ENCODE measurements around the gene OCLN. TPM values are rescaled to one million over a fixed set of nuclear protein-coding genes. Genes with fewer than 3 reads are reported as not detected.
"Not testable (repeated sequence)": the region's sequence is repeated elsewhere in the genome, so short reads cannot be mapped to it uniquely, and the experiment has no call there.

Gene OCLN
- total RNA-seq, 2 donors from 2014 or later: 117 to 124 TPM

- Mint-ChIP-seq H3K27ac (peak overlapping the region; percentile 30), H3K36me3 (ENCODE audit: low read depth) (peaks cover 44% of the 10 kb centered on the region), H3K9me3 (no peaks in the 10 kb centered on the region), H3K4me3 (no peak overlapping the region), H3K4me1 (peaks cover 37% of the 10 kb centered on the region), H3K27me3 (ENCODE audit: insufficient read depth) (no peaks in the 10 kb centered on the region)
- 88% methylated on average over 7 of the region's 7 CpGs for WGBS, 2 experiments (ENCODE audit: insufficient coverage in 1 of 2, insufficient read length in 1 of 2)
- TF ChIP-seq, protein P1, sequence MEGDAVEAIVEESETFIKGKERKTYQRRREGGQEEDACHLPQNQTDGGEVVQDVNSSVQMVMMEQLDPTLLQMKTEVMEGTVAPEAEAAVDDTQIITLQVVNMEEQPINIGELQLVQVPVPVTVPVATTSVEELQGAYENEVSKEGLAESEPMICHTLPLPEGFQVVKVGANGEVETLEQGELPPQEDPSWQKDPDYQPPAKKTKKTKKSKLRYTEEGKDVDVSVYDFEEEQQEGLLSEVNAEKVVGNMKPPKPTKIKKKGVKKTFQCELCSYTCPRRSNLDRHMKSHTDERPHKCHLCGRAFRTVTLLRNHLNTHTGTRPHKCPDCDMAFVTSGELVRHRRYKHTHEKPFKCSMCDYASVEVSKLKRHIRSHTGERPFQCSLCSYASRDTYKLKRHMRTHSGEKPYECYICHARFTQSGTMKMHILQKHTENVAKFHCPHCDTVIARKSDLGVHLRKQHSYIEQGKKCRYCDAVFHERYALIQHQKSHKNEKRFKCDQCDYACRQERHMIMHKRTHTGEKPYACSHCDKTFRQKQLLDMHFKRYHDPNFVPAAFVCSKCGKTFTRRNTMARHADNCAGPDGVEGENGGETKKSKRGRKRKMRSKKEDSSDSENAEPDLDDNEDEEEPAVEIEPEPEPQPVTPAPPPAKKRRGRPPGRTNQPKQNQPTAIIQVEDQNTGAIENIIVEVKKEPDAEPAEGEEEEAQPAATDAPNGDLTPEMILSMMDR (conservative IDR thresholded peaks at IDR 0.05): no peak
- no peaks in the 10 kb centered on the region for H3K27me3 ChIP-seq (ENCODE audit: control insufficient read depth, insufficient read depth, low read length, poor library complexity, severe bottlenecking)
- peaks cover 10% of the 10 kb centered on the region for H3K4me1 ChIP-seq (ENCODE audit: control insufficient read depth, insufficient read depth, low read length)
- no peak for DNase-seq
- no peak overlapping the region for H3K27ac ChIP-seq (ENCODE audit: low read depth, low read length)
- H3K36me3 ChIP-seq (ENCODE audit: control insufficient read depth, insufficient read depth, low read length): peaks cover 36% of the 10 kb centered on the region
- no peak overlapping the region for H3K4me3 ChIP-seq (ENCODE audit: low read length)
- H3K9ac ChIP-seq (ENCODE audit: extremely low read depth, low read length, poor library complexity, severe bottlenecking): peak overlapping the region; percentile 17
- H3K9me3 ChIP-seq (ENCODE audit: control insufficient read depth, low read length): no peaks in the 10 kb centered on the region
Measured at GRCh38 chr5:69530561-69531405, 38.2 kb downstream of the OCLN start.

DNA sequence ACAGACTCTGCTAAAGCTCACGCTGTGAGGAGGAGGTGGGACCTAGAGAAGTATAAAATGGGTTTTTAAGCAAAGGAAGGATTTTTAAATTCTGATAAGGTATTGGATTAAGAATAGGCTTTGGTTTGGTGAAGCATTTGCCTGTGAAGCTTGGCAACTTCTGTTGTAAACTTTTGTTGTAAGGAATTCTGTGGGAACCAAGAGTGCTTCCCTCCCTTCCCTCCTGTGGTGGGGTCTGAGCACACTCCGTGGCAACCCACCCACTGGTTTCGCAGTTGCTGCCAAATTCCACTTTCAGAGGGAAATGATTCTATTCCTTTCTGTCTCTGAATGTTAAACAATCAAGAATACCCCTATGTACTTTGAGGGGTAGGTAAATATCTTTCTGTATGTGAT is 38.8 kb downstream of the OCLN start:
- Histone ChIP-seq H3K27me3 (ENCODE audit: control insufficient read depth, insufficient read depth, low read length, poor library complexity, severe bottlenecking) (no peaks in the 10 kb centered on the region), H3K9ac (ENCODE audit: extremely low read depth, low read length, poor library complexity, severe bottlenecking) (peak overlapping the region; percentile 17), H3K27ac (ENCODE audit: low read depth, low read length) (no peak overlapping the region), H3K4me3 (ENCODE audit: low read length) (no peak overlapping the region), H3K4me1 (ENCODE audit: control insufficient read depth, insufficient read depth, low read length) (peaks cover 10% of the 10 kb centered on the region), H3K36me3 (ENCODE audit: control insufficient read depth, insufficient read depth, low read length) (peaks cover 30% of the 10 kb centered on the region), H3K9me3 (ENCODE audit: control insufficient read depth, low read length) (no peaks in the 10 kb centered on the region)
- Mint-ChIP-seq H3K4me3 (no peak overlapping the region), H3K27me3 (ENCODE audit: insufficient read depth) (no peaks in the 10 kb centered on the region), H3K9me3 (no peaks in the 10 kb centered on the region), H3K27ac (peak overlapping the region; percentile 30), H3K4me1 (peaks cover 37% of the 10 kb centered on the region), H3K36me3 (ENCODE audit: low read depth) (peaks cover 38% of the 10 kb centered on the region)
- DNase-seq: no peak
- TF ChIP-seq, protein P1 (conservative IDR thresholded peaks at IDR 0.05): no peak
- 82 to 87% methylated on average over 1 to 3 of the region's 3 CpGs for WGBS, 2 experiments (ENCODE audit: insufficient coverage in 1 of 2, insufficient read length in 1 of 2)

GRCh38 chr5:69537911-69538310 is 45.3 kb downstream of the OCLN start:
- H3K9ac ChIP-seq (ENCODE audit: extremely low read depth, low read length, poor library complexity, severe bottlenecking); H3K36me3 ChIP-seq (ENCODE audit: control insufficient read depth, insufficient read depth, low read length); H3K27me3 ChIP-seq (ENCODE audit: control insufficient read depth, insufficient read depth, low read length, poor library complexity, severe bottlenecking); H3K4me1 ChIP-seq (ENCODE audit: control insufficient read depth, insufficient read depth, low read length); DNase-seq; H3K9me3 Mint-ChIP-seq; H3K27ac Mint-ChIP-seq; H3K4me3 Mint-ChIP-seq; H3K36me3 Mint-ChIP-seq (ENCODE audit: low read depth); H3K27ac ChIP-seq (ENCODE audit: low read depth, low read length); H3K4me1 Mint-ChIP-seq; H3K4me3 ChIP-seq (ENCODE audit: low read length); H3K9me3 ChIP-seq (ENCODE audit: control insufficient read depth, low read length); H3K27me3 Mint-ChIP-seq (ENCODE audit: insufficient read depth): not testable (repeated sequence)
- WGBS, 2 experiments (ENCODE audit: insufficient coverage in 1 of 2, insufficient read length in 1 of 2): no CpG with 5 or more reads among the region's 3 CpGs

GRCh38 chr5:69538735-69539134 is 46.1 kb downstream of the OCLN start:
- not testable (repeated sequence) for DNase-seq; H3K27me3 ChIP-seq (ENCODE audit: control insufficient read depth, insufficient read depth, low read length, poor library complexity, severe bottlenecking); H3K36me3 ChIP-seq (ENCODE audit: control insufficient read depth, insufficient read depth, low read length); H3K27ac ChIP-seq (ENCODE audit: low read depth, low read length); H3K9me3 Mint-ChIP-seq; H3K36me3 Mint-ChIP-seq (ENCODE audit: low read depth); H3K4me1 Mint-ChIP-seq; H3K4me3 Mint-ChIP-seq; H3K4me1 ChIP-seq (ENCODE audit: control insufficient read depth, insufficient read depth, low read length); H3K27ac Mint-ChIP-seq; H3K4me3 ChIP-seq (ENCODE audit: low read length); H3K9me3 ChIP-seq (ENCODE audit: control insufficient read depth, low read length); H3K27me3 Mint-ChIP-seq (ENCODE audit: insufficient read depth); H3K9ac ChIP-seq (ENCODE audit: extremely low read depth, low read length, poor library complexity, severe bottlenecking)
- WGBS, 2 experiments (ENCODE audit: insufficient coverage in 1 of 2, insufficient read length in 1 of 2): 100% methylated on average over 1 of the region's 2 CpGs; no CpG with 5 or more reads in 1 of the 2 experiments

DNA sequence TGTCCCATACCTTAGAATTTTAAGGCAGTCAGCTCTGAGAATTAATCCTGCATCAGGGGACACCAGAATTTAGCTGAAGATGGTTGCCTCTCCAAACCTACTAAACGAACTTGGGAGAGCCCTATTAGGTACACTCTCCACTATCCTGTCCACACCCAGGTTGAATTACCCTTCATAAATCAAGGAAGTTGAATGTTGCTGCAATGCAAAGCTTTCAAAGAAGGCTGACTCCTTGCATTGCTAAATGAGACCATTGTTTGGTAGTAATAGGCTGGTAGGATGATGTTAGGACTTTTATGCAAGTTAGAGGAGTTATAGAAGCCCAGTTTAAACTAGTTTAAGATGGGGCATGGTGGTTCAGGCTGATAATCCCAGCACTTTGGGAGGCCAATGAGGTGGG is 48.8 kb downstream of the OCLN start:
- not testable (repeated sequence) for H3K36me3 ChIP-seq (ENCODE audit: control insufficient read depth, insufficient read depth, low read length); H3K9ac ChIP-seq (ENCODE audit: extremely low read depth, low read length, poor library complexity, severe bottlenecking); H3K4me1 Mint-ChIP-seq; H3K9me3 Mint-ChIP-seq; H3K4me3 ChIP-seq (ENCODE audit: low read length); H3K27ac Mint-ChIP-seq; DNase-seq; H3K27me3 Mint-ChIP-seq (ENCODE audit: insufficient read depth); H3K4me3 Mint-ChIP-seq; H3K4me1 ChIP-seq (ENCODE audit: control insufficient read depth, insufficient read depth, low read length); H3K27ac ChIP-seq (ENCODE audit: low read depth, low read length); H3K36me3 Mint-ChIP-seq (ENCODE audit: low read depth); H3K9me3 ChIP-seq (ENCODE audit: control insufficient read depth, low read length); H3K27me3 ChIP-seq (ENCODE audit: control insufficient read depth, insufficient read depth, low read length, poor library complexity, severe bottlenecking)
- WGBS, 2 experiments (ENCODE audit: insufficient coverage in 1 of 2, insufficient read length in 1 of 2): no CpG with 5 or more reads among the region's 1 CpG
